OCI-M2 (cell line): ENCODE results near the gene CREBZF.
"Not testable (repeated sequence)": the region's sequence is repeated elsewhere in the genome, so short reads cannot be mapped to it uniquely, and the experiment has no call there.

Experiments used
- DNase-seq: peaks from one replicate; lab custom pipeline; 2025; ENCODE audit not compliant: unreplicated experiment; lab: John Stamatoyannopoulos, UW

The CREBZF gene

GRCh38 chr11:85670949-85671663 is 6.2 kb upstream of the CREBZF start:
- not testable (repeated sequence) for DNase-seq

- no peak for DNase-seq
These were observed 3.2 kb upstream of the CREBZF start for GRCh38 chr11:85668157-85668556.

- no peak for DNase-seq
These were observed 1.8 kb upstream of the CREBZF start for GRCh38 chr11:85666687-85667086.

- no peak for DNase-seq
These were observed 804 bp upstream of the CREBZF start for GRCh38 chr11:85665733-85666132.

GRCh38 chr11:85663753-85664614 is 945 bp downstream of the CREBZF start:
- no peak for DNase-seq

DNA sequence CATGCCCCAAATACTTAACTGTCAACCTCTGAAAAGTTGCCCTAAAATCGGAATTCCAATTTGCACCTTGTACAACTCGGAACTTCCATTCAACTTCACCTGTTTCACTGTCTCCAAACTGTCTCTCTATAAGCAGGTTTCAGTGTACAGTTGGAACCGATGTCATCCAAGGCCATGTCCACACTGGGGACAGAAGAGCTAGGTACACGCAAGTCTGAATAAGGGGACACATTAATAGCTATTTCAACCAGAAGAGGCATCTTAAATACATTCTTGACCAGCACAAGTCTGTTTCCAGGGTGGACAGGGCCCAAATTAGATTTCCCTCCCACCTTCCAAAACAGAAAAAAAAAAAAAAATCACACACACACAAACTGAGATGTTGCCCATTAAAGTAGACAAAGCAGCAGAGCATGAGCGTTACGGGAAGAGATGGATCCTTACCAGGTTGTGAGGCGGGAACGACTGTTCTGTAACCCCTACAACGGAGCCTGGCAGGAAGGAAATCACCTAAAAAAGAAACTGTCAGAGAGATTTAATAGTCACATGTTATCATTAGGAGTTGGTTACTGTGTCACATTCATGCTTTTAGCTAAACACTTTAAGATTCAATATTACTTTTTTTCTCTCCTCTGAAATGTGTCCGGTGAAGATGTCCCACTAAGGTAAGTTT is 1.7 kb downstream of the CREBZF start:
- DNase-seq: no peak

DNA sequence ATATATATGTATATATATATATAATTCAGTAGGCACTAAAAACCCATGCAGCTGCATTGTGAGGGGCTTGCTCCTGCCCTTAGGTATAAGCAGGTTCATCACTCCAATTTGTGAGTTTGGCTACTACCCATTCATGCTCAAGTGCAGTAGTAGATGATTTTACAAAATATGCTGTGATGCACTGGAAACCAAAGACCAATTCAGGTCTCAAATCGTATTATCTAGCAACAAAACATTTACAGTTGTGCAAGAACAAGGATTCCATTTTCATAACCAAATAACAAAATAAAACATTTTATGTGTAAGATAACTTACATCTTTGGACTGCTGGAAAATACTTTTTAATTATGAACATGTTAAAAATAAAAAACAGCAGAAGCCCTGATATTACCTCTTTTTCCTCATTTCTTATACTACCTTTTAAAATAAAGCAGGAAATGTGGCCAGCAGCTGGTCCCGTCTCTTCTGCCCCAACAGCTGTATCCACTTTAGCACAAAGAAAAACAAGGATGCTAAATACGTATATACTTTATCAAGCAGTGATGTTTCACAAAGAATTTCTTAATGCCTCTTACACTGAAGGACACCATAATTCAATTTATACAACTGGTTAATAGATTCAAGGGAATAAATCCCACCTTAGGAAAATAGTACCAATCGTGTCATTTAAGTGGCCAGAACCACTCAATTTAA is 2.8 kb downstream of the CREBZF start:
- DNase-seq: no peak

- DNase-seq: no peak
These were observed 6.7 kb downstream of the CREBZF start for GRCh38 chr11:85658180-85658579.

DNA sequence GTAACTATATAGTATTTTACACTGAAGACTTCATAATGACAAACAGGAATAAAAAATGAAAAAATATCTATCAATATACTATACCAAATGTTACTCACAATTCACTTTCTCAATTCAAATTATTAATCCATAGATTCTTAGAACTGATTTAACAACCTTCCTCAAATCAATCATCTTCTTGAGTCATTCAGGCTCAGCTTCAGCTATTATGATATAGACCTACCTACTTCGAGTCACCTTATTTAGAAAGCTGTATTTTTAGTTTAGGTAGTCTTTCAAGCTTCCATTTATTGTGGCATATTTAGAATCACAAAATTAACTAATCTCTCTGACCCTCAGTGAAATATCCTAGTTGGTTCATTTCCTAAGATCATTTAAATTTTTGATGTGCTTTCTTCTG is 8.2 kb downstream of the CREBZF start:
- no peak for DNase-seq

DNA sequence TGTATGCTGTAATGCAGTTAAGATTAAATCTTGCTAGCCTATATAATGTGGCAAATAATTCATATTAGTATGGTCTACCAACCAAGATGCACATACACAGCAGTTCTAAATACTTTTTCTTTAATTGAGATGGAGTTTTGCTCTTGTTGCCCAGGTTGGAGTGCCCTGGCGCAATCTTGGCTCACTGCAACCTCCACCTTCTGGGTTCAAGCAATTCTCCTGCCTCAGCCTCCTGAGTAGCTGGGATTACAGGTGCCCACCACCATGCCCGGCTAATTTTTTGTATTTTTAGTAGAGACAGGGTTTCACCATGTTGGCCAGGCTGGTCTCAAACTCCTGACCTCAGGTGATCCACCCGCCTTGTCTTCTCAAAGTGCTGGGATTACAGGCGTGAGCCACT is 10.6 kb downstream of the CREBZF start:
- DNase-seq: not testable (repeated sequence)

DNA sequence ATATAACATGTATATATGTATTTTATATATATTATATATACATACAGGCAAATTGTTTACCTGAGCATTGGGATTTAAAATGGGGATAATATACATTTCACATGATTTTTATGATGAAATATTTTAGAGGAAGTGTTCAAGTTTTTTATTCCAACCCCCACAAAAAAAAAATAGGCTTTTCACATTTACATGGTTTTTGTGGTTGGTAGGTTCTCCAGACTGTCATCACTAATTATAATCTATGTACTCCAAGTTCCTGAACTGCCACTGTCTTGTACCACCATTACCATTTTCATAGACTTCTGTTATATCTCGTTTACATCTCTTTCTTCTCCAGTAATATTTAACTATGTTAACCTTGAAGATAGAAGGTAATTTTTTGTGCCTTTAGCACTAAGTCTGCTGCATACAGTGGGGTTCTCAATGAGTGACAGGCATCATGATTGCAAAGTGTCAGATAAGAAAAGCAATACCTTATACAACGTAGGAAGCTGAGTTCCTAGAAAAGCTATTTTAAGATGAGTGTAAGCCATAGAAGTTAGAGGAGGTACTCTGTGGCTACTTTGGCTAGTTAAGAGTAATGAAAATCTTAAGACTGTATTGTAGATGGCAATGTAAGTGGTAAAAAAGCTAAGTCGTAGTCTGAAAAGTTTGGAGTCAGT is 12.0 kb downstream of the CREBZF start:
- DNase-seq: no peak

- no peak for DNase-seq
These were observed 13.8 kb downstream of the CREBZF start for GRCh38 chr11:85651118-85651517.

DNA sequence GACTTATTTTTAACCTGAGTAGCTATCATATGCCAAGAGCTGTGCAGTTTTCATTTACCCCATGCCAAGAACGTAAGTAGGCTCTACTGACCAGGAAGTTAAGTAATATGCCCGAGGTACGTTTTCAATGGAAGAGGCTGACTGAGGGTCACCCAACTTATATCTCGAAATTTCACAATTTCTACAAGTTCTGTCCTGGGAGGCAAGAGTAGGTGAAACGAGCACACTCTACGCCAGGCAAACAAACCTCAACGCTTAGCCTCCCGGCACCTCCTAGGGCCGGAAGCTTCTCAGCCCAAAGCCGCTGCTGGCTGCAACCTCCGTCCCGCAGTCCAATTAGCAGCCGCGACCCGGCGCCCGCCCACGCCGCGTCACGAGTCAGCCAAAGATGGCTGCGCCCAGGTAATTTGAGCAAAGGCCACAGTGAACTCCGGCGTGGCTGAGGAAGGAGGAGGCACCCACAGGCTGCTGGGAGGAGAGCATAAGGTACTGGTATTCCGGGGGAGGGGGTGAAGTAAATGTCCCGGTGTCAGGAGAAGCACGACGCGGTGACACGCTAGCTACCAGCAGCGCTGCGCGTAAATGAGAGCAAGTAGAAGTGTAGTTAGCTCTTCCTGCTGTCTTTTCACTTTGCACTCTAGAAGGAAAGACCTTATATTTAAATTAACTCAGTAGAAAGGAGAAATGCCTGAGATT is 17.2 kb downstream of the CREBZF start, which contains the start of gene TMEM126A:
TSS of gene TMEM126A (plus strand) at position 364 of the 696 bp plus-strand sequence. CDS start 2,289 bp downstream, outside the sequence.
- no peak for DNase-seq

DNA sequence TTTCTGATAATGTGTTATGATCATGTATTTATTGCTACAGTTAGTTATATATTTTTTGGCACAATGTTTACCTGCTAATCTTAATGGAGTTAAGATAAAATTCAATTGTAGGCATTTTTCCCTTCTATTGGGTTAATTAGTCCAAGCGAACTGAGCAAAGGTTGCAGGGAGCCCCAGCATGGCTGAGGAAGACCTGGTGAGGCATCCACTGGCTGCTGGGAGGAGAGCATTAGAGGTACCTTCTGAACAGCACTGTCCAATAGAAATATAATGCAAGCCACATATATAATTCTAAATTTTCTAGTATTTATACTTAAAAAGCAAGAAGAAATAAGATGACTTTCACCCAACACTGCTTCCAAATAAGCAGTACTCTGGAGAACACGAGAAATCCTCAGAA is 17.9 kb downstream of the CREBZF start:
- no peak for DNase-seq

- no peak for DNase-seq
These were observed 21.7 kb downstream of the CREBZF start for GRCh38 chr11:85643191-85643614.

DNA sequence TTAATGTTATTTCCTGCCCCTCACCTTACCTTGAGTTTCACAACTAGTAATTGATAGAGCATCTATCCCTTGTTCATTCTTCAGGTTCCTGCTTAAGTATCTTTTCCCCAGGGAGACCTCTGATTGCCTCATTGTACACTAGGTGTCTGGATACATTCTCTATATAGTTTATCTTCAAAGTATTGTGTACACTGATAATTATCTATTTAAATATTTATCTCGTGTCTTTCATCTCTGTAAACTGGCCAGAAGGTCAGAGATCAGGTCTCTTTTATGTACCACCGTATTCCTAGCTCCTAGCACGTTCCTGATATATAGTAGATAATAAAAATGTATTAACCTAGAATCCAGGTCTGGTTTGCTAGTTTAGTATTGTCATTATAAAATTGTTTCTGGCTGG is 30.2 kb downstream of the CREBZF start:
- DNase-seq: no peak

DNA sequence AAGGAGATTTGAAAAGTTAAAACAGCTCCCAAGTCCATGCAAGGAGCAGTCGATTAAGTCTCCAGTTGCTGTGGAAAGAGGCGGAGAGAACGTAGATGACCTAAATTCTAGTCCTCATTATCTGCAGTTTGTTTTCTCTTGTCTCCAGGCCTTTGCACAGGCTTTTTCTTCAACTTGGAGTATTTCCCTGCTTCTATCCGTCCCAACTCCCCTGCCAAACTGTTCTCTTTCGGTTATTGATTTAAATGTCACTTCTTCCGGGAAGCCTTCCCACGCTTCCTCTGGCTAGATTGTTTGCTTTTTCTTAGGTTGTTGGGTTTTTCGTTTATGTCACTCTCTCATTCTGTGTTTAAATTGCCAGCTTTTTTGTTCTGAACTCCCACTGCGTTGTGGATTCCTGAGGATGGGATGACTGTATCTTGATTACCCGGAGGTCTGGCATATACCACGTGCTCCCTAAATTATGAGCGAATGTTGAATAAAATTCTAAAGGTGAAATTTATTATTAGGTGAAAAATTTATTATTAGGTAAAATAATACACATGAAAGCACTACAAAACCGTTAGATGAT is 36.1 kb downstream of the CREBZF start:
- no peak for DNase-seq

DNA sequence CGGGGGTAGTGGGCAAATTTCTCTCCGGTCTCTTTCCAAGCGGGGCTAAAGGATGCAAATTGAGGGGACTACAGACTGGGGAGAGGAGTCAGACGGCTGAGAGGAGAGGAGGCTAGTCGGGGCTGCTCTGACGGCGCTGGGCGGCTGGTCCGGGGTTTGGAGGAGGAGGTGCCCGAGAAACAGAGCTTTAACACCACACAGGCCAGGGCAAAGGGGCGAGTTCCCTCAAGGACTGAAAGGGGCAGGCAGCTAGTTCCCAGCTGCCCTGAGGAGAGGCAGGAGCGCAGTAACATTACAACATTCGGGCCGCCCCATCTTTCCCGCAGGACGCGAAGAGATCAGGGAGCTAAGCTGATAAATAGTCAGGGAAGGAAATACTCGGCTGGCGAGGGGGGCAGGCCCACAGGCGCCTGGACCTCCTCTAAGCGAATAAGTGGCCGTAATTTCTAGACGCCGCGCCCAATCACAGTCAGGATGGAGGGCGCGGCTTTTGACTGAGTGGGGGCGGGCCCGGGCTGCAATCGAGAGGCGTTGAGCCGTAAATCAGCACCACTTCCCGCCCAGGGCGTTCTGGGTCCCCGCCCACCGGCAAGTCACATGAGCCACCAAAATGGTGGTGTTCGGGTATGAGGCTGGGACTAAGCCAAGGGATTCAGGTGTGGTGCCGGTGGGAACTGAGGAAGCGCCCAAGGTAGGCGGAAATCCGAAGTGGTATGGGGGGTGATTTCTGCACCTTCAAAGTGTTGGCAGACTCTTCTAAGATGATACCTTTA is 36.7 kb downstream of the CREBZF start, which contains the start of gene TMEM126B:
TSS of gene TMEM126B (plus strand) at position 596 of the 773 bp plus-strand sequence. CDS start at position 611, 15 bp downstream.
- peak; percentile 66 for DNase-seq
